Mucosa of gallbladder (tissue), 1 donor: Measurements from ENCODE around the gene CCDC85C. TPM values are rescaled to one million over a fixed set of nuclear protein-coding genes. Genes with fewer than 3 reads are reported as not detected.

ENCODE experiments used
- DNase-seq: peaks from one replicate; pipeline ENCODE4 v3.0.0-alpha.2; 2020; ENCODE audit warnings: low spot score
- total RNA-seq: library from RNA; stranded (reverse); gene quantifications from one replicate; pipeline ENCODE4 v1.2.1, GENCODE V29; 2021
- donor health status: DM: no; HTN: no; CAD: no.

Gene CCDC85C
- total RNA-seq, 1 donor from 2014 or later = 41.3 TPM

DNA sequence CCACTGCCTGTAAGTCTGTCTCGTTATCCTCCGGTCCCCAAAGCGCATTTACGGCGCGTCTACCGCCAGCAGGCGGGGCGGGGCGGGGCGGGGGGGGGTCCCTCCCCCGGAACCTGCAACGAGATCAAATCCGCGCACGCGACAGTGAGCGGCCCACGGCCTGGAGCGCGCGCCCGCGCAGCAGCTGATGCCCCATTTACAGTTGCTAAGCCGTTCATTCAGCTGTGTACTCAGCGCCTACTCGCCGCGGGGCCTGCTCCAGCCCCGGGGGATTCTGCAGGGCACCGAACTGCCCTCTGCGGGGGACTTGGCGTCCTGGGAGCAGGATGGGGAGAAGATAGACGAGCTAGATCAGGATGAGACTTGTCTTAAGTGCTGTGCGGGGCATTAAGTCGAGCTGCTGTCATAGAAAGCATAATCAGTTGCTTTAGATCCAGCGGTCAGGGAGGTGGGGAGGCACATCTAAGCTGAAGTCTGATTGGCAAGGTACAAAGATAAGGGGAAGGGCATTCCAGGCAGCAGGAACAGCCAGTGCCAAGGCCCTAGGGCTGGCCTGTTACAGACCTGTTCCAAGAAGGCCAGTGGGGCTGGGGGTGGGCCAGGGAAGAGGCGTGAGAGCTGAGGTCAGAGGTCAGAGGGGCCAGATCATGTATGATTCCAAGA lies 1.4 kb upstream of the CCDC85C start:
- DNase-seq = peak; percentile 63

DNA sequence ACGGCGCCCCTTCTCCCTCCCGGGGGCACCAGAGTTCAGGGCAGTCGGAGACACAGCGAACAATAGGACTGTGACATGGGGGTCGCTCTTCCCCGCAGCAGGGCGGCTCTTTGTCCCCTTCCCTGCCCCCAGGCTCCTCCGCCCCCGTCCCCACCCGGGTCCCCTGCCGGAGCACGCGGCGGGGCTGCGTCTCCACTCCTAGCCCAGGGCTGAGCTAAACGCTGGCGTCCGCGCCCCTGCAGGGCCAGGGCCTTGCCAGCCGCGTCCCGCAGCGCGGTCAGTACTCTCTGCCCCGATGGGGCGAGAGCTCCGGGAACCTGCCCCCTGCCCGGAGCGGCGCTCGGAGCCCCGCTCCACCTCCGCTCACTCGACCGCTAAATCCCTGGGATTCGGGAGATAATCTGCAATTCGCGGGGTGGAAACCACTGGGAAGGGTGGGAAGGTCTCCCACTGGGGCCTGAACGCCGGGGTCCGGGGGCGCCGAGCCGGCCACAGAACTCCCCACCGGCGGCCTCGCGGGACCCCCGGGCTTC lies 825 bp upstream of the CCDC85C start:
- DNase-seq = no peak

DNA sequence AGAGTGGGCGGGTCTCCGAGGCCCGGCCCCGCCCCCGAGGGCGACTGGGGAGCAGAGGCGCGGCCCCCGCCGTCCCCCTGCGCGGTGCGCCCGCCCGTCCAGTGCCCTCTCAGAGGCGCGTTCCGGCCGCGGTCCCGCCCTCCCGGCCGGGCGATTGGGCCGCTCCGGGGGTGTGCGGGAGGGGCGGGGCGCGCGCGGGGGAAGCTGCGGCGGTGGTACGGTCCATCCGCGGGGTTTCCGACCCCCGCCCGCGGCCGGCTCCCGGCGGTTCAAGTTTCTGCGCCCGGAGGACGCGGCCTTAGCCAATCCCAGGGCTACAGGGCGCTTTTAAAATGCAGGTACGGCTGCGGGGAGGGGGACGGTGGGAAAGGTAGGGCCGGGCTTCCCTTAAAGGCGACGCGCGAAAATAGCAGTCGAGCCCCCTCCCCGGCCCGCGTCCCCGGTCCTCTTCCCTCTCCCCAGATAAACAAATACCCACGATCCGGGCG lies 315 bp upstream of the CCDC85C start:
- DNase-seq = peak; percentile 95

DNA sequence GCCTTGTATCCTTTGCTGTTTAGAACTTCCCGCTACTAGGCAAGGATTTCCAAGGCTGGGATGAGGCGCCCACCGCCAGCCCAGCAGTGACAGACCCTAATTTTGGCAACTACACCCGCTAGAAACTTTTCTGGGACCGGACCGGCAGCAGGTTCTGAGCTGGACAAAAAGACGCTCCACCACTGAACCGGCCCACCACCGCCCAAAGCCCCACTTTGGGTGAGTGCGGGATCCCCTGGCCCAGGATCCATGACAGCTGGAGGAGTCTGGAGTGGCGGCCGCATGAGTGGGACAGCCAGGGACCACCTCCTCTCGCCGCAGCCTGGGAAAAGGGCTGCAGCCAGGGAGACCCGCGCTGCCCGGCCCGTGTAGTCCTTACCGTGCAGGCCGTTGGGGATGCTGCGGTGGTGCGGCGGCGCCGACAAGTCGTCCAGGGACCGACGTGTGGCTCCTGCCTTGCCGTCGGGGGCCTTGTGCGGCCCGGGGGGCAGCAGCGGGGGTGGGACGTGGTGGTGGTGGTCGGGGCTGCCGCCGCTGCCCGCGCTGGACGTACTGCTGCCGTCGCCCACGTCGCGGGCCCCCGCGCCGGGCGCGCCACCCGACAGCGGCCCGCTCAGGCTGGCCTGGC lies 1.1 kb downstream of the CCDC85C start:
- DNase-seq = no peak

DNA sequence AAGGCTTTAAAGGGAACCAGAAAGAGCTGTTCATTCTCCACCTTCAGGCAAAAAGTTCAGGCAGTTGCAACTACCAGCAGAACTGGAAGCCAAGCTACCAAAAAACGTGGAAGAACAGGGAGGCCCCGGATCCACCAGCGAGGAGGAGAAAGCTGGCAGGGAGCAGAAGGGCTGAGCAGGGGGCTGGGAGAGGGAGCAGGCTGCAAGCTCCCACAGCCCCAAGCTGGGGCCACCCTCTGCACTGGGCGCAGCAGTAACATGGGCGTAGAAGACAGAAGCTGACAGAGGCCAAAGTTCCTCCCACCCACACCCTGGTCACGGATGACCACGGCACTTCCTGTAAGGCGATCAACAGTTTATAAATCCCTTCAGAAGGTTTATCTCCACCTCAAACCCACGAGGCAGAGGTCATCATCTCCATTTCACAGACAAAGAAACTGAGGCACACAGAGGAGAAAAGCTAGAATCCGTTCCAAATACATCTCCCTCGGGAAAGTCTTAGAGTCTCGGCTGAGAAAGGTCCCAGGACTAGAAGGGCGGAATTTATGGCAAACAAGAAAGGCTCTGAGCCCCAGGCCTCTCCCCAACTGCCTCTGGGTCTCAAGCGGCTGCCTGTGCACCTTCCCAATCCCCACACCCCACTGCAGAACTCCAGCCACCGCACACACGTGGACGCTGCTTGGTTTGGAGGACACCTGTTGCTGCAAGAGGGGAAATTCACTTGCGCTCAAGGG lies 1.8 kb downstream of the CCDC85C start:
- DNase-seq = peak; percentile 31

DNA sequence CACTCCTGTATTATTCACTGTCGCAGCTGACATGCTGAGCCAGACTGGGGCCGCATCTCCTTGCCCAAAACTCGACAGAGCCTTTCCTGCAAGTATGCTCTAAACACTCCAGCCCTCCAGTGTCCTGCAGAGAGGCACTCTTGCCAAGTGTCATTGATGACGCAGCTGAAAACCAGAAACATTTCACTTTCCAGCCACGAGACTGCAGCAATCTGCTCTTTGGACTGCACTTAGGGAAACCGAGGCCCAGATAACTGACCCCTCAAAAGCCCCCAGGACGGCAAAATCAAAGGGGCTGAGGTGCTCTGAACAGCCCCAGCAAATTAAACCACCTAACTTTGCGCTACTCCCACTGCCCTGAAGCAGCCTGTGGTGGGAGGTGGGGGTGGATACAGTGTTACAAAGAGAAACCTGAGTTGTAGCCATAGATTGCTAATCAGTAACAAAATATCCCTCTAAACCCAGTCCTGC lies 2.6 kb downstream of the CCDC85C start:
- DNase-seq = peak; percentile 59

DNA sequence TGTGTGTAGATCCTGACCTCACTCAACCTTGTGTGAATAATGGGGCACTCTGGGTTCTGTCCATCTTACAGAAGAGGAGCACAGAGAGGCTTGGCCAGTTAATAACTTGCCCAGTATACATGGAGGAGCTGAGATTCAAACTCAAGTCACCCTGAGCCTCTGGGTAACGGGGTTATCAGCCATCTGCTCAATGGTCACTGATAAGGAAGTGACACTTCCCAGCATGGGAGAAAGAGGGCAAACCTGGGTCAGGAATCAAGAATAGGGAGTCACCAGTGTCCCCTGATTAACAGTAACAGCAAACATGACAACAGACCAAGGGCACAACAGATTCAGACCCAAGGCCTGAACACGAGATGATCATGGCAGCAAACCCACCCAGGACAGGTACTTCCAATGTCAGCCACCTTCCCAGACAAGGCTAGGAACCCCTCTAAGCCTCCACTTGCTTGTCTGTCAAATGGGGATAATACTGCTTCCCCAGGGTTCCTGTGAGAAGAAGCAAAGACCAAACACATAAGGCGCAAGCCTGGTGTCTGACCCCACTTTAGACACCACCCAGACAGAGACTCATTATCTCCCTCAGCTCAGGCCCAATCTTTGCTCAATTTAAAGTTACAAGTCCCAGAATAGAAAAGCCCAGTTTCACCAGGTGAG lies 3.6 kb downstream of the CCDC85C start:
- no peak for DNase-seq

DNA sequence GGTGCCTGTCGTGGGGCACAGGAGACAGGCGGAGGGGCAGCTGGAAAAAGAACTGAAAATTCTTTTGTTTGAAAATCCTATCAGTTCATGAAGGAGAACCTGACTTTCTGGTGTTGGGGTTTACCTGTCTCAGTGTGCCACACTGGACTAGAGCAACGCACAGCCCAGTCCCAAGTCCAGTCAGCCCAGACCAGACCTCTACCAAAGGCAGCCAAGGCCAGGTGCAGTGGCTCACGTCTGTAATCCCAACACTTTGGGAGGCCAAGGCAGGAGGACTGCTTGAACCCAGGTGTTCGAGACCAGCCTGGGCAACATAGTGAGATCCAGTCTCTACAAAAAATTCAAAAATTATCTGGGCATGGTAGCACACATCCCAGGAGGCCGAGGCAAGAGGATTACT lies 4.6 kb downstream of the CCDC85C start:
- no peak for DNase-seq

DNA sequence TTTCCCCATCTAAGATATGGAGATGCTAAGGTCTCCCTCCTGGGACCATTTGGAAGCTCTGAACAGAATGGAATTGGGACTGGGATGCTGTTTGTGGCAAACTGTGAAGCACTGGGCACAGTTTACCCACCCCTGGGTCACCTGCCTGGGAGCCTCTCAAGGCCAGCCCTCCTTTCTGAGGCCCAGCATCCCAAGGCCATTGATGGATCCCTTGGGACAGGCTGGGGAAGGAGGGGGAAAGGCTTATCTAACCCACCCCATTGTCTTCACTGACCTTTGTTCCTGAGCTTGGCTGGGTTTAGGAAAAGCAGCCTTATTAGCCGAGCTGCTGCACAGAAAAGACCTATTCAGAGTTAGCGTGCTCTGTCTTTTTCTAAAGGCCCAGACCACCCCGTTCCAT lies 5.2 kb downstream of the CCDC85C start:
- peak; percentile 16 for DNase-seq

DNA sequence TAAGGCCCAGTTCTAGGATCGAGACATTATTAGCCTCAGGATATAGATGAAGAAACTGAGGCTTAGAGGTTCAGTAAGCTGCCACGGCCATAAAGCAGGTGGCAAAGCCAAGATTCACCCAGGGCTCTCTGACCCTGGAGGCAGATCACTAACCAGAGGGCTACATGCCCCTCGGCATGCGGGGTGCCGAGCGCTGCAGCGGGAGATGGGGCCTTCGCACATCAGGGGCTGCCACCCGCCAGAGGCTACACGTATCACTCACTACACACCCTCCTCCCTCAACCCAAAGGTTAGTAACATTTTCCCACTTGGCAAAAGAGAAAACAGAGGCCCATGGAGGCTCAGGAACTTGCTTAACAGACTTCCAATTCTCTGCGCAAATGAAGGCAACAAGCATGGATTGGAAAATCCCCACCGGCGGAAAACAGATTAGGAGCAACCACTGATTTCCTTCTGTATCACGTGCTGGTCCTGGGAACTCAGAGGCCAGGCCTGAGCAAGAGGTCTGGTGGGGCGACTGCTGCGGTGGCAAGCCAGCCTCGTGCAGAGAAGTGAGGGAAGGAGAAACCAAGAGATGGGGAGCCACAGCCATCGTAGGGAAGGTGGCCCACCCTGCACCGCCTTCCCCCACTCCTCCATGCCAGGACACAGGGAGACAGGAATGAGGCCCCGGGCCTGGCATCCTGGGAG lies 6.0 kb downstream of the CCDC85C start:
- DNase-seq = no peak

DNA sequence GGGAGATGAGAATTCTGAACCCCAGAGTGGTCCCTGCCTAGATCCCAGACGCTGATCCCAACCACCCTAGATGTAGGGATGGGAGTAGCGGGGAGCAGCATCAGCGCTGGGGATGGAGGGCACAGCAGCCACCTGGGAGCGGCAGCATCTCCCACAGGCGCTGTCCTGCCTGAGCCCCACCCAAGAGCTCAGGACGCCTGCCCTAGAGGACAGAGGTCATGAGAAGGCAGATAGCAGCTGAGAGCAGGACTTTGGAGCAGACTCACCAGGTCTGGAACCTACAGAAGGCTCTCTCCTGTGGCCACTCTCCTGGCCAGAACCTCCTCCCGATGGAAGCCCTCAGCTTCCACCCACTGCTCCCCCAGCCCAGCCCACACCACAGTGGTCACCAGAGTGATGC lies 7.2 kb downstream of the CCDC85C start:
- no peak for DNase-seq

DNA sequence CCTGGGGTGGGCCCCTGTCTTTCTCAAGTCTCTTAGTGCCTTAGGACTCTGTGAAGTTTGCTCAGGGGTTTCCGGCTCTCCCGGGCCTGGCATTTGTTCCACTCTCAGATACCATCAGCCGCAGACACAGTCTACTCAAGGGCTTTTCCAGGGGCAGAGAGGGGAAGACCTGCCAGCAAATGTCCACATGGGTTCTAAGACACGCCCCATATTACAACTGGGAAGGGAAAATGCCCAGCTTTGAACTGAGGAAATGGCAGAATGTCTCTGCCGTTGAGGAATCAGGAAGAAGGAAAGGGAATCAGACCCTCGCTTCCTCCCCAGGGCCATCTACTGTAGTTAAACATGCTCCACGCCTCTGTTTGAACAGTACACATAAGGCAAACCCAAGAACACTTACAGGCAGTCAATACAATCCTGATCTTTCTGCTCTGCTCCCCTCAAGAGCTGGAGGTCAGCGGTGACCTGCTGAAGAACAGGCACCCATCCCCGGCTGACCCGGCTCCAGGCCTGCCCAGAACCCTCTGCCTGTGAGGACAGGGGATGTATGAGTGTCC lies 7.9 kb downstream of the CCDC85C start:
- peak; percentile 17 for DNase-seq

DNA sequence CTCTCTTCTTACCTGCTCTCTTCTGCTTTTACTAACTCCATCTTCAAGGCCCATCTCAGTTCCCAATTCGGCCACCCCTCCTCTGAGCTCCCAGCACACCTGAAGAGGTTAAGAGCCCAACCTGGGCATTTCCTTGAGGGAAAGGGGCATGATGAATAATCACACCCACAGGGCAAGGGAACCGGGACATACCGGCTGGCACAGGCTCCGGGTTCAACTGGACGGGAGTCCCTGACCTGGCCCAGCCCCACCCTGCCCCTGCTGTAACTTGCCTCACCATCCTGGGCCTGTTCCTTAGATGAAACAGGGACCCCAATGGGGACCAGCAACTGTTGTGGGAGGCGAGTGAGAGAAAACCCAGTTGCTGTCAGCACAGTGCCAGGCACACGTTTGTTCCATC lies 8.5 kb downstream of the CCDC85C start:
- DNase-seq = no peak

DNA sequence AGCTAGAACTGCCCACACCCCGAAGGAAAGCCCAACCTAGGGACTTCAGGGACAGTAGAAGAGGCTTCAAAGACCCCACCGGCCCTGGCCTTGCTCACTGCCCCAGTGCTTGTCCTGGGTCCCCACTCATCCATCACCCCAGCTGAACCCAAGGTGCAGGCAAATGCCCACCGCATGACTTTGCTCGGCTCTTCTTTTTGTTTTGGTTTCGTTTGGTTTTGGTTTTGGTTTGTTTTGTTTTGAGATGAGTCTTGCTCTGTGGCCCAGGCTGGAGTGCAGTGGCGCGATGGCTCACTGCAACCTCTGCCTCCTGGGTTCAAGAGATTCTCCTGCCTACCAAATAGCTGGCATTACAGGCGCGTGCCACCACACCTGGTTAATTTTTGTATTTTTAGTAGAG lies 9.0 kb downstream of the CCDC85C start:
- DNase-seq = no peak

DNA sequence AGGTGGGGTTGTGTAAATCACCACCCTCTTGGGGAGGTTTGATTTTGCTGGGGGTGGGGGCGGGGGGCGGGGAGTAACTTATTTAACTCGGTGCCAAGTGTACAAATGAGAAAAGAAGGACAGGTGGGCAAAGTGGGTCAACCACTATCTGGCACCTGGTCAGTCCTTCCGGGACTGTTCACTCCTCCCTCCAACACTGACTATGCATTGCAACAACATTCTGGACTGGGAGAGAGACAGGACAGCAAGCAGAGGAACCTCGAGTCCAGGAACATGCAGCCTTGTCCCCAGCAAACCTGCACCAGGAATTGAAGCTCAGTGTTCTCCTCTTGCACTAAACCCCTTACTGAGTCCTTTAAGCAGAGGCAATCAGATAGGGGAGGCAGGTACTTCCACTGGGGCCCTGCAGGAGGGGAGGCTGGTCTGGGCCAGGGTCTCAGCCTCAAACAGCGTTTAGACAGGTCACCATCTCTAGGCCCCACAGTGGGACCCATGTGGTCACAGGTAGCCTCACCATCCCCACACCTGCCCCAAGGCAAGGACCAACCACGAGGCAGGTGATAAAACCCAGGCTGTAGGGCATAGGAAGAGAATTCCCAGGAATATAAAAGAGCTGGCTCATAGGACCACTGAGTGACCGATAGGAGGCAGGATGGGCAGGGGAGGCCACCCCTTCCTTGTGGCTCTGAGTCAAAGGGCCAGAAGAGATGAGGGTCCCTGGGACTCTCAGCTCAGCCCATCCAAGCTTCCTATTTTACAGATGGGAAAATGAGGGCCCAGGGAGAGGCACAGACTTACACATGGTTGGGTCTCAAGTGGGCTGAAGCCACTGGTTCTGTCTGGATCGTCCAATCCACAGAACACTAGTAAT lies 9.8 kb downstream of the CCDC85C start:
- no peak for DNase-seq

DNA sequence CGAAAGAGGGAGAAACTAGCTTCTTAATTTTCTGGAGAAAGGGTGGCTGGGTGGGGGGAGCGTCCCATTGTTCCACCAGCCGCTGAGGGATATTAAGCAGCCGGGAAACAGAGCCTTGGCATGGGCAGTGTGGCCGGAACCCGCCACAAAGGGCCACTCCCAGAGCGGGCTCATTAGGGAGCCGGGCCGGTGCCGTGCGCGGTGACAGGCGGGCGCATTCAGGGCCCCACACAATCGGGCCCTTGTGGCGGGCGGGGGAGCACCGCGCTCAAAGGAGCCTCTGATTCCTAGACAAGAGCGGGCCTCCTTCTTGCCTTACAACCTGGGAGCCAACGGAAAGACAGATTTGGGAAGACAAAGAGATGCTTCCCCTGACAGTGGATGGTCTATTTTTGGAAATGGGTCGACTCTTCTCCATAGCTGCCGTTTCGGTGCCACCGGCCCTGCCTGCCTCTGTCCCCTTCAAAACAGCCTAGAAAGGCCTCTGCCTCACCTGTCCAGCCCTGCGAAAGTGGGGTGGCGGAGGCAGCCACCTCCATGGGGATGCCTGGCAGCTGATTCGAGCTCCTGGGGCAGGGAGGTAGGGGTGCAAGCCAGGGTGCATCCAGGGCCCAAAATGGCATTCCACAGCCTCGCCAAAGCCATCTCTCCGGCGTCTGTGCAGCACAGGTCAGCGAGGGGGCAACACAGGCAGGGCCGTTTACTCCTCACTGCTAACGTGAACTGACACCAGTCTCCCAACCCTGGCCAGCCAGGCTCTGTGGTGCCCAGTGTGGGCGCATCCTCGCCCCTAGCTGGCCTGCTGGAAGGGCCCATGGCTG lies 10.9 kb downstream of the CCDC85C start:
- no peak for DNase-seq

DNA sequence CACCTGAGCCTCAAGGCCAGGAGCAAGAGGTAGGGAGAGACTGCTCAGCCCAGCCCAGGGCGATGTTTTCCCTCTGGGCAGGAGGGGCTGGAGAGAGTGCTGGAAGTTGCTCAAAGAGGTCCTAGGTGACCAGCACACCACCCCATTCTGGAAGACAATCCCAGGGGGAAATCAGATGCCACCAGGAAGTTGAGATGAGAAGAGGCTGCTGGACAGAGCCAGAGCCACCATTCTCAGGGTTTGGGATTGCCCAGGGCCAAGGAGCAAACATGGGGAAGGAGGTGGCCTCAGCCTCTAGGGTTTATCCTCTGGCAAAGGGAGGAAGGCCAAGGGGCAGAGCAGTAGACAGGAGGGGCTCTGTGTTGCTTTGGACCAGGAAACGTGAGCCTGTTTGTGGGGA lies 11.6 kb downstream of the CCDC85C start:
- DNase-seq = no peak

DNA sequence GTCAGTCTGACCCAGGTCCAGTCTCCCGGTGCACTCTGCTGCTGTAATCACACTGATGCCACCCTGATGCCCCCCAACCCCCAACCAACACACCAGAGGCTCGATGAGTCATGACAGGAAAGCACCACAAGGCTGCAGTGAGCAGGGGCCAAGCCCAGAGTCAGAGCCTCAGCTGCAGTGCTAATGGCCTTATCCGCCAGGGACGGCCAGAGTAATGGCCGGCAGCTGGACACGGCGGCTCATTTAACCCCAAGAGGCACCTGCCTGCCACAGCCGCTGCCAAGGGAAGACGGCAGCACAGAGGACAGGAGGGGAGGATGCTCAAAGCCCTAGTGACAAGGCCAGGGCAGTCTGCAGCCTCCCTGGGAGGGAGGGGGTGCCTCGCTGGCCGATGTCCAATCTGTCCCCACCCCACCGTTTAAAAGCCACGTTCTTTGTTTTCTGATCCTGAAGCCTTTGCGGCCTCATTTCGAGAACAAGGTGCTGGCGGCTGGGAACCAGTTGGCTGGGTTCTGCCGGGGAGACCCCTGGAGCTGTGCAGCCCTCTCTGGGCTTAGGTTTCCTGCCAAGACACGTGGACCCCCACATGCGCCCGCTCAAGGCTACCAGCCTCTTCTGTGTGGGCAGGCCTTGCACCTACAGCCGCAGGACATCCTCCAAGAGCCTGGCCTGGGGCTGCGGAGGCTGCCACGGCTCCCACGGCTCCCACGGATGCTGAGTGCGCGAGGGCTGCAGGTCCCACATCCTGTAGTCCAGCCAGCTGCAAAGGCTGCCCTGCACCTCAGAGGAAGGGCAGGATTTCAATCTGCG lies 13.1 kb downstream of the CCDC85C start:
- no peak for DNase-seq
